ENCODE measurements around the gene SH2D1B.

- TF ChIP-seq USF1 (IDR thresholded peaks at IDR 0.05), result no peak
- TF ChIP-seq, protein P1, sequence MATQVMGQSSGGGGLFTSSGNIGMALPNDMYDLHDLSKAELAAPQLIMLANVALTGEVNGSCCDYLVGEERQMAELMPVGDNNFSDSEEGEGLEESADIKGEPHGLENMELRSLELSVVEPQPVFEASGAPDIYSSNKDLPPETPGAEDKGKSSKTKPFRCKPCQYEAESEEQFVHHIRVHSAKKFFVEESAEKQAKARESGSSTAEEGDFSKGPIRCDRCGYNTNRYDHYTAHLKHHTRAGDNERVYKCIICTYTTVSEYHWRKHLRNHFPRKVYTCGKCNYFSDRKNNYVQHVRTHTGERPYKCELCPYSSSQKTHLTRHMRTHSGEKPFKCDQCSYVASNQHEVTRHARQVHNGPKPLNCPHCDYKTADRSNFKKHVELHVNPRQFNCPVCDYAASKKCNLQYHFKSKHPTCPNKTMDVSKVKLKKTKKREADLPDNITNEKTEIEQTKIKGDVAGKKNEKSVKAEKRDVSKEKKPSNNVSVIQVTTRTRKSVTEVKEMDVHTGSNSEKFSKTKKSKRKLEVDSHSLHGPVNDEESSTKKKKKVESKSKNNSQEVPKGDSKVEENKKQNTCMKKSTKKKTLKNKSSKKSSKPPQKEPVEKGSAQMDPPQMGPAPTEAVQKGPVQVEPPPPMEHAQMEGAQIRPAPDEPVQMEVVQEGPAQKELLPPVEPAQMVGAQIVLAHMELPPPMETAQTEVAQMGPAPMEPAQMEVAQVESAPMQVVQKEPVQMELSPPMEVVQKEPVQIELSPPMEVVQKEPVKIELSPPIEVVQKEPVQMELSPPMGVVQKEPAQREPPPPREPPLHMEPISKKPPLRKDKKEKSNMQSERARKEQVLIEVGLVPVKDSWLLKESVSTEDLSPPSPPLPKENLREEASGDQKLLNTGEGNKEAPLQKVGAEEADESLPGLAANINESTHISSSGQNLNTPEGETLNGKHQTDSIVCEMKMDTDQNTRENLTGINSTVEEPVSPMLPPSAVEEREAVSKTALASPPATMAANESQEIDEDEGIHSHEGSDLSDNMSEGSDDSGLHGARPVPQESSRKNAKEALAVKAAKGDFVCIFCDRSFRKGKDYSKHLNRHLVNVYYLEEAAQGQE (IDR thresholded peaks at IDR 0.05; ENCODE audit: low read depth), result no peak
- no peak for TF ChIP-seq EP300 (IDR thresholded peaks at IDR 0.05; ENCODE audit: borderline replicate concordance)
- TF ChIP-seq TAF1 (IDR thresholded peaks at IDR 0.05; ENCODE audit: low read depth), result no peak
Measured at GRCh38 chr1:162398999-162399580, 12.8 kb downstream of the SH2D1B start.
